Raji (cell line): ENCODE data around the gene RTCA.

ENCODE experiments used
- POLR2A ChIP-seq: IDR thresholded peaks from 2 replicates; pipeline ENCODE4 v1.6.1; 2011; ENCODE audit warnings: low read depth, low read length, control low read depth; ENCODE audit not compliant: insufficient read depth

Gene RTCA

GRCh38 chr1:100325415-100326324 lies 59.7 kb downstream of the RTCA start:
- TF ChIP-seq POLR2A, result no peak

DNA sequence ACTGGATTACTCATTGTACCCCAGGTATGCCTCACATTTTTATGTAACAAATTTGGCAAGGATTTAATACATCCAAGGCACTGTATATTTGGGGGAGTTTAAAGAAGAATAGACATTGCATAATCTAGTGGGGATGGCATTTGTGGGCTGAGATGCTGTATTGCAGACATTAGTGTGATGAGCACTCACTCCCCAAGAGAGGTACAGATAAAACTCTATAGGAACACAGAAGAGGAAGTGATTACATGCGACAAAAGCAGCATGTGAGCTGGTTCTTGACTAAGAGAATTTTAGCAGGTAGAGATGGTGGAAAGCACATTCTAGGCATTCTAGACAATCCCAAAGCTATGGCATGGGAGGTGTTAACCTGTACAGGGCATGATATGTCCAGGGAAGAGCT lies 62.1 kb downstream of the RTCA start:
- no peak for TF ChIP-seq POLR2A

- TF ChIP-seq POLR2A, result no peak
Observed at GRCh38 chr1:100332331-100332730, 66.3 kb downstream of the RTCA start.

DNA sequence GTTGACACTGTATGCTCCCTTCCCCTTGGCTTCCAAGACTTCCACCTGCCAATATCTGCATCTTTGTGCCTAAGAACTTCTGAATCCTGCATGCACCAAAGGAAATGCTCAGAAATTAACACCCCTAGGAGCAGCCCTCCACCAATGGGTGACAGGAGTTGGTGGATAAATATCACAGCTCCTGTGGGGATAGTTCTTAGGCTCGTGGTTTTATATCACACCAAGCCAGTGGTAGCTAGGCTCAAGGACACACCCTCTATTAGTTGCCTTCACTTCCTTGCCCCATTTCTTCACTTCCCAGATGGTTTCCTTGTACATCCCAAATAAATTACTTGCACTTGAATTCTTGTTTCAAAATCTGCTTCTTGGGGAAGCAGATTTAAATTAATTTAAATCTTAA lies 69.4 kb downstream of the RTCA start:
- no peak for TF ChIP-seq POLR2A

GRCh38 chr1:100340494-100340893 lies 74.5 kb downstream of the RTCA start:
- no peak for TF ChIP-seq POLR2A

DNA sequence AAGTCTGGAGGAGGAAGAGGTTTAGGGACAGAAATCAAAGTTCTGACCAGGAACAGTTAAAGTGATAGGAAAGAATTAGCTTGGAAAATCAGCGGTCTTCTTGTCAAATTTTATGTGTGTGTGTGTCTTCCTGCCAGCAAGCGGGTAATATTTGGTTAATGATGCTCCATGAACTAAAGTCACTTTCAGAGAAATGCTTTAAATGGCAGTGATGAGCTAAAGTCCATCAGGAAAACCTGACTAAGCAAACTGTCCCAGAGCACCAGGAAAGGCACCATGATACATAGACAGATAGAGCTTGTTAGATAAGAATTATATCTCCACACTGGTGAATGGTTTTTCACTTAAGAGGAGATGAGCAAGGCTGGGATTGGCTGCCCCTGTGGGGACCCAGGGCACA lies 76.3 kb downstream of the RTCA start:
- TF ChIP-seq POLR2A, result no peak
